Pons (tissue), 1 donor: Measurements from ENCODE around the gene LIMK2.

ENCODE experiments used
- DNase-seq: peaks from one replicate; pipeline ENCODE4 v3.0.0-alpha.2; 2016; ENCODE audit warnings: low spot score

LIMK2 gene

DNA sequence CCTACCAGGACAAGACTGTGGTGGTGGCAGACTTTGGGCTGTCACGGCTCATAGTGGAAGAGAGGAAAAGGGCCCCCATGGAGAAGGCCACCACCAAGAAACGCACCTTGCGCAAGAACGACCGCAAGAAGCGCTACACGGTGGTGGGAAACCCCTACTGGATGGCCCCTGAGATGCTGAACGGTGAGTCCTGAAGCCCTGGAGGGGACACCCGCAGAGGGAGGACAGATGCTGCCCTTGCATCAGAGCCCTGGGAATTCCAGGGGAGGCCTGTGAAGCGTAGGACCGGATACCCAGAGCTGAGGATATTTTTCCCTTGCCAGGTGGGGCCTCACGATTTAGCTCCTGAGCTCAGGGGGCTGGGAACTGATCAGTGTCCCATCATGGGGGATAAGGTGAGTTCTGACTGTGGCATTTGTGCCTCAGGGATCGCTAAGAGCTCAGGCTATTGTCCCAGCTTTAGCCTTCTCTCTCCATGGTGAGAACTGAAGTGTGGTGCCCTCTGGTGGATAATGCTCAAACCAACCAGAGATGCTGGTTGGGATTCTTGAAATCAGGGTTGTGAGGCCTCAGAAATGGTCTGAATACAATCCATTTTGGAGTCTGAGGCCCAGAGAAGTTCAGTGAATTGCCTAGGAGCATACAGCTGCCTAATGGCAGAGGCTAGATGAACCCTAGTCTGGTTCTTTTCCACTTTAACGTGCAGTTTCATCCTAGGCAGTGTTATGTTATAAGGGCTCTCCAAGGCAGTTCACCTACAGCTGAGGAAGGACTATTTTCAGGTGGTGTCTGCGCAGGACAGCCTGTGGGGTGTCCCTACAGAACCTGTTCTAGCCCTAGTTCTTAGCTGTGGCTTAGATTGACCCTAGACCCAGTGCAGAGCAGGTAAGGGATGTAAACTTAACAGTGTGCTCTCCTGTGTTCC lies 60.7 kb downstream of the LIMK2 start:
- peak; percentile 79 for DNase-seq

DNA sequence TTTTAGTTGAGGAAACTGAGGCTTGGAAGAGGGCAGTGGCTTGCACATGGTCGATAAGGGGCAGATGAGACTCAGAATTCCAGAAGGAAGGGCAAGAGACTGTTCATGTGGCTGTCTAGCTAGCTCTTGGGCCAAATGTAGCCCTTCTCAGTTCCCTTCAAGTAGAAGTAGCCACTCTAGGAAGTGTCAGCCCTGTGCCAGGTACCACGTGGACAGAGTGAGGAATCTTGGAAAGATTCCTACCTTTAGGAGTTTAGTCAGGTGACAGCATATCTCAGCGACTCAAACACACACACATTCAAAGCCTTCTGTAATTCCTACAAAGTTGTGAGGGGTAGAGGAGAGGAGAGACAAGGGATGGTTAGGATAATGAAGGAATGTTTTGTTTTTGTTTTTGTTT lies 61.9 kb downstream of the LIMK2 start:
- DNase-seq, result no peak

DNA sequence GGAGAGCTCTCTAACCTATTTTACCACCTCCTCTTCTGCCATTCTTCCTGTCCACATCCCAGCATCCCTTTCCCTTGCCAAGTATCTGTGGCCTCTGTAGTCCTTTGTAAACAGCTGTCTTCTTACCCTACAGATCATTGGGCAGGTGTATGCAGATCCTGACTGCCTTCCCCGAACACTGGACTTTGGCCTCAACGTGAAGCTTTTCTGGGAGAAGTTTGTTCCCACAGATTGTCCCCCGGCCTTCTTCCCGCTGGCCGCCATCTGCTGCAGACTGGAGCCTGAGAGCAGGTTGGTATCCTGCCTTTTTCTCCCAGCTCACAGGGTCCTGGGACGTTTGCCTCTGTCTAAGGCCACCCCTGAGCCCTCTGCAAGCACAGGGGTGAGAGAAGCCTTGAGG lies 62.9 kb downstream of the LIMK2 start:
- DNase-seq, result no peak

DNA sequence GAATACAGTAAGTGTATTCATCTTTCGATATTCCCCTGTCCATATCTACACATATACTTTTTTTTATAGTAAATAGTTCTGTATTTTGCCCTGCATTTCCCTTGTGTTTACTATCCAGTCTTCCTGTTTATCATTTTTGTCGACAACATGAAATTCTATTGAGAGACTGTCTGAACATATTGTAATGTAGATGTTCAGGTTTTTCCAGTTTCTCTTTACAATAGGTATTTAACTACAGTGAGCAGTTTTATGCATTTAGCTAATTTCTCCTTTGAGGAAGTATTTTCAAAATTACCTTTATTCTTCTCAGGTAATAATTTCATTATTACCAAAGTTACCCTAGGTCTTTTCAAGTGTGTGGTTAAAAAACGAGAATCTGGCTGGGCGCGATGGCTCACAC lies 63.5 kb downstream of the LIMK2 start:
- no peak for DNase-seq

DNA sequence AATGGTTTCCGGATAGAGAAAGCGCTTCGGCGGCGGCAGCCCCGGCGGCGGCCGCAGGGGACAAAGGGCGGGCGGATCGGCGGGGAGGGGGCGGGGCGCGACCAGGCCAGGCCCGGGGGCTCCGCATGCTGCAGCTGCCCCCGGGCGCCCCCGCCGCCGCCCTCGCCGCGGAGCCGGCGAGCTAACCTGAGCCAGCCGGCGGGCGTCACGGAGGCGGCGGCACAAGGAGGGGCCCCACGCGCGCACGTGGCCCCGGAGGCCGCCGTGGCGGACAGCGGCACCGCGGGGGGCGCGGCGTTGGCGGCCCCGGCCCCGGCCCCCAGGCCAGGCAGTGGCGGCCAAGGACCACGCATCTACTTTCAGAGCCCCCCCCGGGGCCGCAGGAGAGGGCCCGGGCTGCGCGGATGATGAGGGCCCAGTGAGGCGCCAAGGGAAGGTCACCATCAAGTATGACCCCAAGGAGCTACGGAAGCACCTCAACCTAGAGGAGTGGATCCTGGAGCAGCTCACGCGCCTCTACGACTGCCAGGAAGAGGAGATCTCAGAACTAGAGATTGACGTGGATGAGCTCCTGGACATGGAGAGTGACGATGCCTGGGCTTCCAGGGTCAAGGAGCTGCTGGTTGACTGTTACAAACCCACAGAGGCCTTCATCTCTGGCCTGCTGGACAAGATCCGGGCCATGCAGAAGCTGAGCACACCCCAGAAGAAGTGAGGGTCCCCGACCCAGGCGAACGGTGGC lies 64.5 kb downstream of the LIMK2 start:
- no peak for DNase-seq

DNA sequence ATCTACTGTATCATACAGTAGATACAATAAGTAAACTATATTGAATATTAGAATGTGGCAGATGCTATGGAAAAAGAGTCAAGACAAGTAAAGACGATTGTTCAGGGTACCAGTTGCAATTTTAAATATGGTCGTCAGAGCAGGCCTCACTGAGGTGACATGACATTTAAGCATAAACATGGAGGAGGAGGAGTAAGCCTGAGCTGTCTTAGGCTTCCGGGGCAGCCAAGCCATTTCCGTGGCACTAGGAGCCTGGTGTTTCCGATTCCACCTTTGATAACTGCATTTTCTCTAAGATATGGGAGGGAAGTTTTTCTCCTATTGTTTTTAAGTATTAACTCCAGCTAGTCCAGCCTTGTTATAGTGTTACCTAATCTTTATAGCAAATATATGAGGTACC lies 65.6 kb downstream of the LIMK2 start:
- DNase-seq, result no peak

DNA sequence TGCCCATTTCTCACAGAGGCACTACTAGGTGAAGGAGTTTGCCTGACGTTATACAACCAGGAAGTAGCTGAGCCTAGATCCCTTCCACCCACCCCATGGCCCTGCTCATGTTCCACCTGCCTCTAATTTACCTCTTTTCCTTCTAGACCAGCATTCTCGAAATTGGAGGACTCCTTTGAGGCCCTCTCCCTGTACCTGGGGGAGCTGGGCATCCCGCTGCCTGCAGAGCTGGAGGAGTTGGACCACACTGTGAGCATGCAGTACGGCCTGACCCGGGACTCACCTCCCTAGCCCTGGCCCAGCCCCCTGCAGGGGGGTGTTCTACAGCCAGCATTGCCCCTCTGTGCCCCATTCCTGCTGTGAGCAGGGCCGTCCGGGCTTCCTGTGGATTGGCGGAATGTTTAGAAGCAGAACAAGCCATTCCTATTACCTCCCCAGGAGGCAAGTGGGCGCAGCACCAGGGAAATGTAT lies 66.1 kb downstream of the LIMK2 start:
- DNase-seq, result no peak

DNA sequence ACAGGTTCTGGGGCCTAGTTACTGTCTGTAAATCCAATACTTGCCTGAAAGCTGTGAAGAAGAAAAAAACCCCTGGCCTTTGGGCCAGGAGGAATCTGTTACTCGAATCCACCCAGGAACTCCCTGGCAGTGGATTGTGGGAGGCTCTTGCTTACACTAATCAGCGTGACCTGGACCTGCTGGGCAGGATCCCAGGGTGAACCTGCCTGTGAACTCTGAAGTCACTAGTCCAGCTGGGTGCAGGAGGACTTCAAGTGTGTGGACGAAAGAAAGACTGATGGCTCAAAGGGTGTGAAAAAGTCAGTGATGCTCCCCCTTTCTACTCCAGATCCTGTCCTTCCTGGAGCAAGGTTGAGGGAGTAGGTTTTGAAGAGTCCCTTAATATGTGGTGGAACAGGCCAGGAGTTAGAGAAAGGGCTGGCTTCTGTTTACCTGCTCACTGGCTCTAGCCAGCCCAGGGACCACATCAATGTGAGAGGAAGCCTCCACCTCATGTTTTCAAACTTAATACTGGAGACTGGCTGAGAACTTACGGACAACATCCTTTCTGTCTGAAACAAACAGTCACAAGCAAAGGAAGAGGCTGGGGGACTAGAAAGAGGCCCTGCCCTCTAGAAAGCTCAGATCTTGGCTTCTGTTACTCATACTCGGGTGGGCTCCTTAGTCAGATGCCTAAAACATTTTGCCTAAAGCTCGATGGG lies 66.7 kb downstream of the LIMK2 start:
- DNase-seq, result no peak

DNA sequence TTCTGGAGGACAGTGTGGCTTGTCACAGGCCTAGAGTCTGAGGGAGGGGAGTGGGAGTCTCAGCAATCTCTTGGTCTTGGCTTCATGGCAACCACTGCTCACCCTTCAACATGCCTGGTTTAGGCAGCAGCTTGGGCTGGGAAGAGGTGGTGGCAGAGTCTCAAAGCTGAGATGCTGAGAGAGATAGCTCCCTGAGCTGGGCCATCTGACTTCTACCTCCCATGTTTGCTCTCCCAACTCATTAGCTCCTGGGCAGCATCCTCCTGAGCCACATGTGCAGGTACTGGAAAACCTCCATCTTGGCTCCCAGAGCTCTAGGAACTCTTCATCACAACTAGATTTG lies 67.2 kb downstream of the LIMK2 start:
- DNase-seq, result no peak

DNA sequence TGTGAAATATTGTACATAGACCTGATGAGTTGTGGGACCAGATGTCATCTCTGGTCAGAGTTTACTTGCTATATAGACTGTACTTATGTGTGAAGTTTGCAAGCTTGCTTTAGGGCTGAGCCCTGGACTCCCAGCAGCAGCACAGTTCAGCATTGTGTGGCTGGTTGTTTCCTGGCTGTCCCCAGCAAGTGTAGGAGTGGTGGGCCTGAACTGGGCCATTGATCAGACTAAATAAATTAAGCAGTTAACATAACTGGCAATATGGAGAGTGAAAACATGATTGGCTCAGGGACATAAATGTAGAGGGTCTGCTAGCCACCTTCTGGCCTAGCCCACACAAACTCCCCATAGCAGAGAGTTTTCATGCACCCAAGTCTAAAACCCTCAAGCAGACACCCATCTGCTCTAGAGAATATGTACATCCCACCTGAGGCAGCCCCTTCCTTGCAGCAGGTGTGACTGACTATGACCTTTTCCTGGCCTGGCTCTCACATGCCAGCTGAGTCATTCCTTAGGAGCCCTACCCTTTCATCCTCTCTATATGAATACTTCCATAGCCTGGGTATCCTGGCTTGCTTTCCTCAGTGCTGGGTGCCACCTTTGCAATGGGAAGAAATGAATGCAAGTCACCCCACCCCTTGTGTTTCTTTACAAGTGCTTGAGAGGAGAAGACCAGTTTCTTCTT lies 67.9 kb downstream of the LIMK2 start:
- no peak for DNase-seq

DNA sequence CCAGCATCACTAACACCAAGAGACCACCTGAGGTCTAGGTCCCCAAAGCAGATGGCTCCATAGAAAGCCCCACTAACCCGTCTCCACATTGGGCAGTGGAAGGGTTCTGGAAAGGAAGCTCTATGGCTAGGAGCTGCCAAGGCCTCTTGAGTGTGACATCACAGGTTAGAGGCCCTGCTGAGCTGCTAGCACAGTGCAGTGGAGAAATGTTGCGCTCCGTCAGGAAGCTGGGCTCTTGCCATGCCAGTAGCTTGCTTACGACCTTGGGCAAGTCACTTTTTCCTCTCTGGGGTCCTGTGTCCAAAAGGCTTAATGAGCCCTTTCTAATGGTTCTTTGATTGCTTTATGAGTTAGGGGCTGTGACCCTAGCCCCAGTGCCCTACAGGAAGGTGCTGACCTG lies 69.6 kb downstream of the LIMK2 start:
- no peak for DNase-seq

DNA sequence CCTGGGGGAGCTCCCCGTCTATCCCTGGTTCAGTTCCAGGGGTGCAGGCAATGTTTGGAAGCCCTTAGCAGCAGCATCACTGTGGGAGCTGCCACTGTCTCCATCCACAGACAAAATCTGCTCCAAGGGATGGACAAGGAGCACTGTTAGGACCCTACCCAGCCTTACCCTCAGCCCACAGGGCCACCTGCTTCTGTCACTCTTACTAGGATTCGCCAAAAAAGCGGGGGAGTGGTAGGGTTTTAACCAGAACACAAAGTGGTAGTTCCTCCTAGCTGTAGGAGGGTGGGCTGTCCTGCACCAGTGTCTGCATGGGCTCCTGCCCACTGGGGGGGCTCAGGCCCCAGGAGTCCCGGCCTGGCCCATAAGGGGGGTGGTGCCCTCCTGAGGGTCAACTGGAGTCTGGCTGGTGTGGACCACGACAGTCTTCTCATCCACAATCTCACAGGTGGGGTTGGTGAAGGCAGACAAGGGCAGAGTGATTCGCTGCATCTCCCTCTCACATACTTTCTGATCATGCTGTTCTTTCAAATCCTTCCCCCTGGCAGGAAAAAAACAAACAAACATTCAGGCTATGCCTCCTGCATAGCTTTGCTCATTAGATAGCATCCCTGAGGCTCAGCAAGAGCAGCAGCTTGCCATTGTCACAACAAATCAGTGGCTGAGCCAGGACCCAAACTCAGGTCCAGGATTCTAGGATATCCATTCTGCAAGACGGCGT lies 70.8 kb downstream of the LIMK2 start:
- no peak for DNase-seq

DNA sequence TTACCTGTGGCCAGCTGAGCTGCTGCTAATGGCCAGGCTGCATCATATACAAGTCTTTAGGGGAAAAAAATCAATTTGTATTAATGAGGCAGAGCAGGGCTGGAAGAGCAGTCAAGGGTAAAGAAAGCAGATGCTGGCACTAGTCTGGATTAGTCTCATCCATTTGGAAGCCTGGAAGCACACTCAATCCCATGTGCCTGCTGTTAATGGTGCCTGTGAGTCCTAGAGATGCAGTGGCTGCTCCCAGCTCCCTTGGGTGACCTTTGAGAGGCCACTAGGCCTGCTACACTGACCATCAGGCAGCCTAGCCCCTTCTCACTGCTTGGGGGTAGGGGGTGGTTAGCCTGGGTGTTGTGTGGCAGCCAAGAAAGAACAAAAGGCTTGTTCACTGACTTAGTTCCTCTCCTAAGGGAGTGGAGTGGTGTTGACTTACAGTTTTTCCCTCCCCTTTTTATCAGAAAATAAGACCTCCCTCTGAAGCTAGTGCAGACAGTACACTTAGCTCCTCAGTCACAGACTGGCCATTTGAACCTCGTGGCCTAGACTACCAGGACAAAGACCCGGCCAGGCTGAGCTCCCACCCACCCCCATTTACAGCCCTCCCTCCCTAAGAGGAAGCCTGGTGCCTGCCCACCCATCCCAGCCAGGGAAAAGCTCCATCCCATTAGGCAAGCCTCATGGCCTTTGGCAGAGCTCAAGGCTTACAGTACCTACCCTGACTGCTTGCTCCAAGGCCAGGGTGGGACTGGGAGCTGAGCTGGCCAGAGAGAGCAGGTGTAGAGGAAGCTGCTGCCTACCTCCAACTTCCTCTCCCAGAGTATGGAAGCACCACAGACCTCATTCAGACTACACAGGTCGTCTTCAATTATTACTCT lies 72.4 kb downstream of the LIMK2 start:
- no peak for DNase-seq

DNA sequence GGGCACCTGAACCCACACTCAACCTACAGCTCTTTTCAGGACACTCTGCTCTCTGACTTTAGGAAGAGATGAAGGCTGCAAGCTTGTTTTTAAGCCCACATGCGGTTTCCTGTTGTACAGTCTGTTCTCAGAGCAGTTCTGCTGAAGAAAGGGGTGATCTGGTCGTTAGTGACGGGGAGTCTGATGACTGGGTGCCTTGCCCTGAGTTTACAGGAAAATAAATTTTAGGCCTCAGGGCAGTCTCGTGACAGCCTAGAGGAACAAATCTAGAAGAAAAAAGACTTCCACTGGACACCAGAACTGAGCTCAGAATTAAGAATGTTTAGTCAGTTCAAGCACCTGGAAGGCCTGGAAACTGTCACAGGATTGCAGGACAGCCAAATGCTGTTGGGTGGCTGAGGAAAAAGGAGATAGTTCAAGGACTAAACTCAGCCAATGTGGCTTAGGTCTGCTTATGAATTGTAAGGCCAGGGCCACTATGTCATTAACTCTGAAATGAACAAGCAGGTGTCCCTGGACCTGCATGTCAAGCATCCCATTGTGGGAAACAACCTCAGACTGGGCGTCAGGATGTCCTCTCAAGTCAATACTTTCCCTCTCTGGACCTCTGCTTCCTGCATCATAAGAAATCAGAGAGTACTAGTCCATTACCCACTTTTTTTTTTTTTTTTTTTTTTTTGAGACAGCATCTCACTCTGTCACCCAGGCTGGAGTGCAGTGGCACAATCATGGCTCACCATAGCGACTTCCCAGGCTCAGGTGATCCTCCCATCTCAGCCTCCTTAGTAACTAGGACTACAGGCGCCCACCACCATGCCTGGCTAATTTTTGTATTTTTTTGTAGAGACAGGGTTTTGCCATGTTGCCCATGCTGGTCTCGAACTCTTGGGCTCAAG lies 74.5 kb downstream of the LIMK2 start:
- no peak for DNase-seq

DNA sequence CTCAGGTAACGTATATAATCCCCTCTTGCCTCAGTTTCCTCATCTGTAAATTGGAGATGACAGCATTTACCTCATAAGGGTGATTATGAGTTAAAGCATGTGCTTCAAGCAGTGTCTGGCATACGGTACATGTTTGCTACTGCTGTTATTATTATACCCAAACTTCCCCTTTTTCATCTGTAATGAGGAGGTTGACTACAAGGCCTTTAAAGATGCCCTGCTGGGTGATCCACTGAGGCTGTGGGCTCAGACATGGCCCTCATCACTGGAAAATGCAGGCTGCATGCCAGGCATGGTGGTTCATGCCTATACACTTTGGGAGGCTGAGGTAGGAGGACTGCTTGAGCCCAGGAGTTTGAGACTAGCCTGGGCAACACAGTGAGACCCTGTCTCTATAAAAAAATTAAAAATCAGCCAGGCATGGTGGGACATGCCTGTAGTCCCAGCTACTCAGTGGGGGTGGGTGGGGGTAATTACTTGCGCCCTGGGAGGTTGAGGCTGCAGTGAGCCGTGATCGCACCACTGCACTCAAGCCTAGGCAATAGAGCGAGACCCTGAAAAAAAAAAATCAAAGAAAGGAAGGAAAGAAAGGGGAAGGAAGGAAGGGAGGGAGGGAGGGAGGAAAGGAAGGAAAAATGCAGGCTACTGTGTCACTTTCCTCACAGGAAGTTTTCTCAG lies 75.9 kb downstream of the LIMK2 start:
- no peak for DNase-seq

DNA sequence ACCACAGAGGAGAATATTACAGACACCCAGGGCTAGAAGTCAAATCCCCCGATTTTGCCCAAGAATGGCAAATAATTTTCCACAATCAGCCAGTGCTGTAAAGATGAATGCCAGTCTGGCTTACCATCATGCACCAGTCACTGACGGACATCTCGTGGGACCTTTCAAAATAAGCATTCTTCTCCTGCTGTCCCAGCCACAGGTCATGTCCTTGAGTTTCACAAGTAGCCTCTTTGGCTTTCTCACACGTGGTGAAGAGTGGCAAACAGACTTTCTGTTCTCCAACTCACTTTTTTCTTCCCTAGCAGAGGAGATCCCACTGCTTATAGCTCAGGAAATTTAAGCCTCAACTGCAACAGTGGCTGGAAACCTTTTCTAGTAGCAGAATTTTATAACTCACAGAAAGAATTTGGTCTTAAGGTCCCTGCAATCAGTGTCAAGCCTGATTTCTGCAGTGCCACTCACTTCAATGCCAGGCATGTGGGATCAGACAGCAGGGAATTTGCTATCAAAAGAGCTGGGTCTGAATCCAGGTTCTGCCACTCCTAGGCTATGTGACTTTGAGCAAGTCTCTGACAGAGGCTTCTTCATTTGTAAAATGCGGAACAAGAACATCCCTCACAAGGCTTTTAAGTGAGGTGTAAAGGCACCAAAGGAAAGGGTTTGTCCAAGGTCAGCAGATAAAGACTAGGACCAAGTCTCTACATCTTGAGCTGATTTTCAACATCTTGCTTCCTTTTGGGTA lies 76.6 kb downstream of the LIMK2 start:
- DNase-seq, result no peak

DNA sequence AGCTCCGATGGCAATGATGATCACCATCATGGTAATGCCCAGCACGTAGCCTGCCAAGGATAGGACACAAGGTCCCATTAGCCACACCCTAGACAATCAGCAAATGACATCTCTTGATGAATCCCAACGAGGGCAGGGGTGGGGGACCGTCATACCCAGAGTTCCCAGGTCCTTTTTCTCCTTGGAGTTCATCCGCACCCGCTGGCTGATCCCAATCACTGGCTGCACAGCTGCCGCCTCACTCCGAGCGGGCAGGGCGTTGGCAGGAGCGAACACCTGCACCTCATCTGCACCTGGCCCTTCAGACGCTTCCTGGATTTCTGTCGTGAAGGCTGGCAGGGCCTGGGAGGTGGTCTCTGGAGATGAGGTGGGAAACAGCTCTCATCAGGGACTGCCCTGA lies 77.2 kb downstream of the LIMK2 start:
- DNase-seq, result no peak
